GM20431 (cell line): ENCODE results near the gene TRPM7.
"Not testable (repeated sequence)": the region's sequence is repeated elsewhere in the genome, so short reads cannot be mapped to it uniquely, and the experiment has no call there.

Experiments
- in situ Hi-C: fragments of 300-500 bp; cut with MseI, MboI; formaldehyde crosslinking; loops from one replicate; pipeline ENCODE4 v1.15.0; 2020; ENCODE audit warnings: low sequenced_read_pairs; ENCODE audit not compliant: unreplicated experiment

The TRPM7 gene

DNA sequence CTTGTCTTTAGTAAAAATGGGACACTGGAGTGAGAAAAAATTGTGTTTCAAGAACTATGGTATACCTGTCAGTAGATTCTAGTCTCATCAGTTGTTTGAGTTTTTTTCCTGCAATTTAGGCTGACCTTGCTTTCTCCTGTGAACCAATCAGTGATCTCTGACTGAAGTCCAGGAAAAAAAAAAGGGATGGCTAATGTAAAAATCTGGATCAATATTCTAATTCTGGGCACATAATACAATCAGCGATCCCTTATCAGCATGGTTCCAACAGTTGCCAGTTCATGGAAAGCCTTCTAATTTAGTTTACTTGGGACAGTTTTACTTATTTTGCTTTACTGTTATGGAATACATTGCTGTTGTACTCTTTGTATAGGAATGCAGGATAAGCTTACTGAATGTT lies 17.0 kb downstream of the TRPM7 start:
- in situ Hi-C loops = no loop called here

DNA sequence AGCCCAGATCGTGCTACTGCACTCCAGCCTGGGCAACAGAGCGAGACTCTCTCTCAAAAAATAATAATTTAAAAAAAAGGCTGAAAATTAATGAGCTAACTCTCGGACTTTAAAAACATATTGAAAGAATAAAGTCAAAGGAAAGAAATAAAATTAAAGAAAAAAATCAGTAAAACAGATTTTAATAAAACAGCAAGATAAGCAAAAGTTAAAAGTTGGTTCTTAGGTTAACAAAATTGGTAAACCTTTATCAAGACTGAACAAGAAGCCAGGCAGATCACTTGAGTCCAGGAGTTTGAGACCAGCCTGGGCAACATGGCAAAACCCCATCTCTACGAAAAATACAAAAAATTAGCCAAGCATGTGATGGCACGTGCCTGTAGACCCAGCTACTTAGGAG lies 20.7 kb downstream of the TRPM7 start:
- in situ Hi-C loops = no loop called here

- in situ Hi-C loops = no loop called here
These were observed 31.0 kb downstream of the TRPM7 start for GRCh38 chr15:50655555-50655954.

GRCh38 chr15:50653156-50653743 lies 33.3 kb downstream of the TRPM7 start:
- in situ Hi-C loops = no loop called here

GRCh38 chr15:50652671-50653070 lies 33.9 kb downstream of the TRPM7 start:
- in situ Hi-C loops = no loop called here

GRCh38 chr15:50641318-50641717 lies 45.3 kb downstream of the TRPM7 start:
- in situ Hi-C loops = no loop called here

DNA sequence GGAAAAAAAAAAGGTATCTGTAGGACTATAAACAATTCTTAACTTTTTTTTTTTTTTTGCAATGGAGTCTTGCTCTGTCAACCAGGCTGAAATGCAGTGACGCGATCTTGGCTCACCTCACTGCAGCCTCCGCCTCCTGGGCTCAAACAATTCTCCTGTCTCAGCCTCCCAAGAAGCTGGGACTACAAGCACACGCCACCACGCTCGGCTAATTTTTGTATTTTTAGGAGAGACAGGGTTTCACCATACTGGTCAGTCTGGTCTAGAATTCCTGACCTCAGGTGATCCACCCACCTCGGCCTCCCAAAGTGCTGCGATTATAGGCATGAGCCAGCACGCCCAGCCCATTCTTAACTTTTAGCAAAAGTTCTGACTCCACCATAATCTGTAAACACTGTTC lies 50.5 kb downstream of the TRPM7 start:
- in situ Hi-C loops = no loop called here

DNA sequence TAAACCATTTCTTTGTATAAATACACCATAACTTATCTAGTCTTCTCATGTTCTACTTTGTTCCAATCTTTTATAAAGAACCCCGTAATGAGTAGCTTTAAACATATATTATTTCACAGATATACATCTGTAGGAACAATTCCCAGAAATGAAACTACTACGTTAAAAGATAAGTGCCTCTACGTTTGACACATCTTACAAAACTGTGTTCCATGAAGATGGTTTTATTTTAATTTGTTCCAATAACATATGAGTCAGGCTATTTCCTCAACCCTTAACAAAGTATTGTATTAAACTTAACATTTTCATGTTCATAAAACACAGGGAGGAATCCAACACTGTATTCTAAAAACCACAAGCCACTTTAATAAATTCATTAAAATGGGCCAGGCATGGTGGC lies 52.9 kb downstream of the TRPM7 start:
- in situ Hi-C loops = no loop called here

- in situ Hi-C loops = no loop called here
These were observed 58.2 kb downstream of the TRPM7 start for GRCh38 chr15:50628421-50628820.

DNA sequence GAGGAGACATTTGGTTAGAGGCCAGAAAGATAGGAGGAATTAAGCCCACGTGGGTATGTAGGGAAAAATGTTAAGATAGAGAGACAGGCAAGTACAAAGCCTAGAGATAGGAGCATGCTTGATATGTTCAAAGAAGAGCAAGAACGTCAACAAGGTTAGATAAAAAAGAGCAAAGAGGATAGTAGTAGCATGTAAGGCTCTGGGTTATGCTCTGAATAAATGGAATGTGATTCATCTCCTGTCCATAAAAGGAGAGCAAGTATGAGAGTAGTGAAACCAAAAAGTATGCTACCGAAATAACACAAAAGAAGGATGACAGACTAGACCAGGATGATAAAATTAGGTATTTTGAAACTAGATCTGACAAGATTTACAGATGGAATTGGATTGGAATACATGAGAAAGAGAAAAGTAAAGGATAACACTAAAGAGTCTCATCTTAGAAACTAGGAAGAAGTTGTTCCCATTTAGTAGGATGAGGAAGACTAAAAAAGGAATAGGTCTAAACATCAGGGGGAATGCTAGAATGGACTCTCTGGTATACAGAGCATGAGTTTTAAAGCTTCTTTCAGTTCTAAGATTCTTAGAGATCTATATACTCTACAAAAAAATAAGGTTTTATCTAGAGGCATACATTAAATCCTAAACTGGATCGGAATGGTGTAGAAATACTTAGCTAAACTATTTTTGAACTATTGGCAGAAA lies 59.1 kb downstream of the TRPM7 start:
- in situ Hi-C loops = no loop called here

- in situ Hi-C loops = no loop called here
These were observed 61.9 kb downstream of the TRPM7 start for GRCh38 chr15:50624616-50625168.

- in situ Hi-C loops = not testable (repeated sequence)
These were observed 64.1 kb downstream of the TRPM7 start for GRCh38 chr15:50622361-50622943.

- in situ Hi-C loops = not testable (repeated sequence)
These were observed 69.6 kb downstream of the TRPM7 start for GRCh38 chr15:50616960-50617359.

DNA sequence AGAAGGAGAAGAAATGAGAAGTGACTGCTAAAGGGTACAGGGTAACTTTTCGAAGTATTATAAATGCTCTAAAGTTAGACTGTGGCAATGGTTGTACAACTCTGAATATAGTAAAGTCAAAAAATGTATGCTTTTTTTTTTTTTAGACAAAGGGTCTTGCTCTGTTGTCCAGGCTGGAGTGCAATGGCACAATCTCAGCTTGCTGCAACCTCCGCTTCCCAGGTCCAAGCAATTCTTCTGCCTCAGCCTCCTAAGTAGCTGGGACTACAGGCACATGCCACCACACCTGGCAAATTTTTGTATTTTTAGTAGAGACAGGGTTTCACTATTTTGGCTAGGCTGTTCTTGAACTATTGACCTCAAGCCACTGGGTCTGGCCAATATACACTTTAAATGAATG lies 70.0 kb downstream of the TRPM7 start:
- in situ Hi-C loops = not testable (repeated sequence)

DNA sequence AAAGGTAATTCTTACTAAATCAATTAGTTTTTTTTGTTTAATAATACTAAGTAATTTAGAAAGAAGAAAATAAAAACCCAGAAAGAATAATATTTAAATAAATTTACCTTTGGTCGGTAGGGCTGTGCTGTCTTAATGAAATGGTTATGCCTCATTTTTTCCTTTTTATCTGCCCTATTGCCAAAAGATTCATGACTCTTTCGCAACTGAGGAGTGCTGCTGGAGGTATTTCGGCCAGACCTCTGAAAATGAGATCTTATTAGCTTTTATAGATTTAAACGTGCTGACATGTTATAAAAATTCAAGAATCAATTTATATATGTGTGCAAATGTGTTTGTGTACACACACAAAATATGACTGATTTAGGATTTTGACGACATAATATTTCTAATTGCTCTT lies 73.0 kb downstream of the TRPM7 start:
- in situ Hi-C loops = no loop called here

DNA sequence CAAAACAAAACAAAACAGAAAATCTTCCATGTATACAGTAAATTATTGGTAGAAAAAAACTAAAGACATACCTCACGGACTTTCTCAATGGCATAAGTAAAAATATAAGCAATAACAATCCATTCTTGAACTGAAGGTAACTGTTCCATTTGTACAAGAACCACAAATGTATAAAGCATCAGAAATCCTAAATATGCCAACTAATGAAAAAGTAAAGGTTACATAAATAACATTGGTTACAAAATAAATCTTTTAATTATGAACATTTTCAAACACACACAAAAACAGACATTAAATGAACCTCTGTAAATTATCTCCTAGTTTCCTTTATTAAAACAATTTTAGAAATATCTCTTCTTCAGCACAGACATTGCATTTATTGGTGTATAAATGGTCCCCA lies 79.5 kb downstream of the TRPM7 start:
- in situ Hi-C loops = no loop called here

DNA sequence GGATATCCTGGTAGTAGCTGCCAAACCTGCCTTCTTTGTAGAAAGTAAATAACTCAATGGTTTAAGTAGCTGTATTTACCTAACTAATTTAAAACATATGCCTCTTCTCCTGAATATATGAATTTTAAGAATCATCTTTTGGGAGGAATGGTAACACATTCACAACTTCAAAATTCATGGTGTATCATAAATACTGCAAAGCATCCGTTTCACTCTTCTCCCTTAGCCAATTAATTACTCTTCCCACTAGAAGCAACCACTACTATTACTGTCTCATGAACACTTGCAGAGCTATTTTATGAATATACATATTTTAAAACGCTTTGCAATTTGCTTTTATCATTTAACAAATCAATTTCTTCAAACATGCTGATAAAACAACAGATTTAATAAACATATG lies 81.1 kb downstream of the TRPM7 start:
- in situ Hi-C loops = no loop called here

GRCh38 chr15:50602028-50602427 lies 84.6 kb downstream of the TRPM7 start:
- in situ Hi-C loops = not testable (repeated sequence)

DNA sequence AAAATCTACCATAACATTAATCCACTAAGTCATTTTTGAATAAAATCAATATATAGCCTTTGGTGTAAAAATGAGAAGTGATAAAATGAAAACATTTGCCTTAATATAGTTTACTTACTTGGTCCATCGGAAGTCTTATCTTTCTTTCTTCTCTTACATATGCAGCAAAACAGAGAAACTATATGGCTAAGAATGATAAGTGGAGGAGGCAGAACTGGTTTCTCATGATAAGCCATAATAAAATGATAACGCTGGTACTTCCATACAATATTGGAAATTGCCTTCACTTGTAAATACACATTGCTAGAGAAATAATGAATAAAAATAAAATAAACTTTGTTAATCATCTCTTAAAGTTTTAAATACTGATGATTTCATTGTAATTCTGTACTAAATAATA lies 92.3 kb downstream of the TRPM7 start:
- in situ Hi-C loops = no loop called here

DNA sequence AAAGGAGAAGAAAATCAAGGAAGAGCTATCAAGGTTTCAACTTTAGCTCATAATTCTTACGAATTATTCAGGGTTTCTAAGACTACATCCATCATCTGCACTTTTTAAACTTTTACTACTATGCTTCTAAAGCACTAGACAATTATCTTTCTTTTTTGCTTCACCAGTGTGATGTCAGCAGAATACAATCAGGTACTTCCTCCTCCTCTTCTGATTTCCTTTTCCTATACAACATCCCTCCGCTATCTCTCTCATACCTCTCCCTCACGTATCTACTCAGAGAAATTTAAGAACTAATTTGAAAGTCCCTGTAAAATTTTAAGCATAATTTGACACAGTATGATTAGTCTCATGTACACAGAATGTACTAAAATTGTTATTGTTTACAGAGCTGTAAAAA lies 92.8 kb downstream of the TRPM7 start:
- in situ Hi-C loops = no loop called here

DNA sequence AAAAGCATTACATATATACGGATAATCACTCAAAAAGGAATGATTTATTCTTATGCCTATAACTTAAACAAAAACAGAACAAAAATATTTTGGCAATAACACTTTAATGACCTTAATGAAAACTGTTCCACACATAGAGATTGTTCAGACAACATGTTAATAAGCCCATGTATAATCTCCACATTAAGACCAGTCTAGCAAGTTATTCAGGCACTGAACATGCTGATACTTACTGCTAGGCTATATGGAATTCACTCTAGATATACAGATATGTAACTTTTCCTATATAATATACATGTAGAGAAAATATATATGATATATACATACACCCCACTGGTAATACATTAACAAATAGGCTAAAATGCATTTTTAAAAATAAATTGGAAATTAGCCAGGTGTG lies 96.3 kb downstream of the TRPM7 start:
- in situ Hi-C loops = no loop called here
